ENCODE measurements around the gene EVX2. TPM values are rescaled to one million over a fixed set of nuclear protein-coding genes. Genes with fewer than 3 reads are reported as not detected.

EVX2 gene
- total and polyA plus RNA-seq, 9 of the 15 experiments (the other 6 are each of a cell fraction or from before 2014, with no cell fraction given): not detected

- TF ChIP-seq ZNF766 (CRISPR knock-in tag; conservative IDR thresholded peaks at IDR 0.05) (no peak), SMAD1 (IDR thresholded peaks at IDR 0.05; ENCODE audit: low read depth, low read length, partially characterized antibody) (no peak), HOMEZ (CRISPR knock-in tag; IDR thresholded peaks at IDR 0.05) (no peak), BMI1 (IDR thresholded peaks at IDR 0.05; ENCODE audit: low read length) (peak; percentile 51; the same call in 1 of the 2 replicates), CTCF (IDR thresholded peaks at IDR 0.05 in 2 of 3, conservative IDR thresholded peaks at IDR 0.05 in 1 of 3; ENCODE audit: insufficient read depth in 2 of 3, low read depth in 1 of 3, low read length in 3 of 3) (no peak), ARID2 (IDR thresholded peaks at IDR 0.05) (no peak), MIER1 (IDR thresholded peaks at IDR 0.05; ENCODE audit: low read depth) (no peak), NFE2L1 (tag; IDR thresholded peaks at IDR 0.05; ENCODE audit: borderline replicate concordance, low read depth) (no peak), ZEB2 (IDR thresholded peaks at IDR 0.05) (no peak), ZFP36 (IDR thresholded peaks at IDR 0.05; ENCODE audit: low read depth, low read length, partially characterized antibody) (peak; percentile 6), JUN (IDR thresholded peaks at IDR 0.05; ENCODE audit: borderline replicate concordance, low read depth, low read length) (no peak), JUN (CRISPR knock-in tag; IDR thresholded peaks at IDR 0.05; ENCODE audit: borderline replicate concordance) (no peak), C11orf30 (IDR thresholded peaks at IDR 0.05; ENCODE audit: low read depth) (0 out of 2 replicates have a peak, but pooled peaks have one; percentile 15), THRAP3 (IDR thresholded peaks at IDR 0.05; ENCODE audit: borderline replicate concordance) (no peak), UBTF (IDR thresholded peaks at IDR 0.05; ENCODE audit: borderline replicate concordance in 1 of 2, low read depth in 2 of 2, low read length in 2 of 2) (no peak), RBM22 (IDR thresholded peaks at IDR 0.05; ENCODE audit: low read depth, low read length, poor library complexity, severe bottlenecking) (no peak)
Observed at GRCh38 chr2:176075481-176075880, 8.3 kb downstream of the EVX2 start (continued).
